ENCODE measurements around the gene SPO11. TPM values are rescaled to one million over a fixed set of nuclear protein-coding genes. Genes with fewer than 3 reads are reported as not detected.
A peak's percentile ranks its signal among the peaks of the same experiment; 100 is the strongest.

SPO11 gene
- total and polyA plus RNA-seq, 2 of the 13 experiments (the other 11 are each of a cell fraction or from before 2014, with no cell fraction given), result not detected

- no peak for TF ChIP-seq RAD21 (CRISPR knock-in tag; IDR thresholded peaks at IDR 0.05)
- no peak for TF ChIP-seq ELF4 (CRISPR knock-in tag; IDR thresholded peaks at IDR 0.05; ENCODE audit: borderline replicate concordance)
- TF ChIP-seq MXI1 (IDR thresholded peaks at IDR 0.05; ENCODE audit: borderline replicate concordance, low read depth, low read length), result no peak; the same call in 2 of the 3 replicates
- TF ChIP-seq BRF2 (CRISPR knock-in tag; IDR thresholded peaks at IDR 0.05), result no peak
- TF ChIP-seq MATR3 (CRISPR knock-in tag; IDR thresholded peaks at IDR 0.05), result no peak
- TF ChIP-seq ZNF607 (CRISPR knock-in tag; IDR thresholded peaks at IDR 0.05; ENCODE audit: borderline replicate concordance), result no peak
- no peak for TF ChIP-seq ZBTB38 (CRISPR knock-in tag; IDR thresholded peaks at IDR 0.05)
- peak; percentile 72 for TF ChIP-seq HCFC1 (IDR thresholded peaks at IDR 0.05; ENCODE audit: low read depth, low read length)
- TF ChIP-seq HMGXB3 (CRISPR knock-in tag; IDR thresholded peaks at IDR 0.05; ENCODE audit: borderline replicate concordance), result no peak
- TF ChIP-seq POLR2A (IDR thresholded peaks at IDR 0.05; ENCODE audit: insufficient read depth in 1 of 2, low read depth in 2 of 2, low read length in 2 of 2), result peak; percentile 48 to 57; a peak in 2 of 4 replicates
- 0 out of 2 replicates have a peak, but pooled peaks have one; percentile 47 for TF ChIP-seq DMAP1 (CRISPR knock-in tag; IDR thresholded peaks at IDR 0.05)
- no peak for TF ChIP-seq ZNF180 (CRISPR knock-in tag; IDR thresholded peaks at IDR 0.05; ENCODE audit: borderline replicate concordance, low read depth)
- no peak for TF ChIP-seq HIVEP1 (CRISPR knock-in tag; IDR thresholded peaks at IDR 0.05)
- no peak for TF ChIP-seq CREM (IDR thresholded peaks at IDR 0.05)
- TF ChIP-seq CREM (CRISPR knock-in tag; IDR thresholded peaks at IDR 0.05), result no peak
- no peak for TF ChIP-seq ZNF674 (CRISPR knock-in tag; IDR thresholded peaks at IDR 0.05; ENCODE audit: low read depth)
- peak; percentile 57; the same call in 1 of the 2 replicates for TF ChIP-seq PHF8 (CRISPR knock-in tag; IDR thresholded peaks at IDR 0.05)
- TF ChIP-seq PITX1 (CRISPR knock-in tag; IDR thresholded peaks at IDR 0.05), result no peak
- TF ChIP-seq MIXL1 (CRISPR knock-in tag; IDR thresholded peaks at IDR 0.05), result no peak
- peak; percentile 82 for TF ChIP-seq ZNF143 (CRISPR knock-in tag; IDR thresholded peaks at IDR 0.05)
Measured at GRCh38 chr20:57388953-57389694, 59.5 kb downstream of the SPO11 start (continued).
